ENCODE results near the gene CFHR4. TPM values are rescaled to one million over a fixed set of nuclear protein-coding genes. Genes with fewer than 3 reads are reported as not detected.
"Not testable (repeated sequence)": the region's sequence is repeated elsewhere in the genome, so short reads cannot be mapped to it uniquely, and the experiment has no call there.

The CFHR4 gene
- total RNA-seq, 1 donor from 2014 or later: not detected

DNA sequence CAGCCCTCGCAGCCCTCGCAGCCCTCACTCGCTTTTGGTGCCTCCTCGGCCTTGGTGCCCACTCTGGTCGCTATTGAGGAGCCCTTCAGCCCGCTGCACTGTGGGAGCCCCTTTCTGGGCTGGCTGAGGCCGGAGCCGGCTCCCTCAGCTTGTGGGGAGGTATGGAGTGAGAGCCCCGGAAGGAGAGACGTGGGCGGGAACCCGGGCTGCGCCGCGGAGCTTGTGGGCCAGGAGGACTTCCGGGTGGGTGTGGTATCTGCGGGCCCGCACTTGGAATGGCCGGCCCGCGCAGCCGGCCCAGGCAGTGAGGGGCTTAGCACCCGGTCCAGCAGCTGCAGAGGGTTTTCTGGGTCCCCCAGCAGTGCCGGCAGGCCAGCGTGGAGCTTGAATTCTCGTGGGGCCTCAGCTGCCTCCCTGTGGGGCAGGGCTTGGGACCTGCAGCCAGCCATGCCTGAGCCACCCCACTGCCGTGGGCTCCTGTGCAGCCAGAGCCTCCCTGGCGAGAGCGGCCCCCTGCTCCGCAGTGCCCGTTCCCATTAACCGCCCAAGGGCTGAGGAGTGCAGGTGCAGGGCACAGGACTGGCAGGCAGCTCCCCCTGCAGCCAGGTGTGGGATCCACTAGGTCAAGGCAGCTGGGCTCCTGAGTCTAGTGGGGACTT, 45.8 kb downstream of the CFHR4 start:
- no peaks in the 10 kb centered on the region for H3K4me1 Mint-ChIP-seq (ENCODE audit: low read depth, unreplicated experiment)
- TF ChIP-seq, protein P1, sequence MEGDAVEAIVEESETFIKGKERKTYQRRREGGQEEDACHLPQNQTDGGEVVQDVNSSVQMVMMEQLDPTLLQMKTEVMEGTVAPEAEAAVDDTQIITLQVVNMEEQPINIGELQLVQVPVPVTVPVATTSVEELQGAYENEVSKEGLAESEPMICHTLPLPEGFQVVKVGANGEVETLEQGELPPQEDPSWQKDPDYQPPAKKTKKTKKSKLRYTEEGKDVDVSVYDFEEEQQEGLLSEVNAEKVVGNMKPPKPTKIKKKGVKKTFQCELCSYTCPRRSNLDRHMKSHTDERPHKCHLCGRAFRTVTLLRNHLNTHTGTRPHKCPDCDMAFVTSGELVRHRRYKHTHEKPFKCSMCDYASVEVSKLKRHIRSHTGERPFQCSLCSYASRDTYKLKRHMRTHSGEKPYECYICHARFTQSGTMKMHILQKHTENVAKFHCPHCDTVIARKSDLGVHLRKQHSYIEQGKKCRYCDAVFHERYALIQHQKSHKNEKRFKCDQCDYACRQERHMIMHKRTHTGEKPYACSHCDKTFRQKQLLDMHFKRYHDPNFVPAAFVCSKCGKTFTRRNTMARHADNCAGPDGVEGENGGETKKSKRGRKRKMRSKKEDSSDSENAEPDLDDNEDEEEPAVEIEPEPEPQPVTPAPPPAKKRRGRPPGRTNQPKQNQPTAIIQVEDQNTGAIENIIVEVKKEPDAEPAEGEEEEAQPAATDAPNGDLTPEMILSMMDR (IDR thresholded peaks at IDR 0.05; ENCODE audit: partially characterized antibody, unreplicated experiment): no peak
- H3K27me3 Mint-ChIP-seq (ENCODE audit: unreplicated experiment): no peaks in the 10 kb centered on the region
- DNase-seq: no peak
- no peak overlapping the region for H3K27ac Mint-ChIP-seq (ENCODE audit: unreplicated experiment)
- H3K9me3 Mint-ChIP-seq (ENCODE audit: unreplicated experiment): no peaks in the 10 kb centered on the region
- no peak overlapping the region for H3K4me3 Mint-ChIP-seq (ENCODE audit: unreplicated experiment)
- H3K36me3 Mint-ChIP-seq (ENCODE audit: unreplicated experiment): no peaks in the 10 kb centered on the region

DNA sequence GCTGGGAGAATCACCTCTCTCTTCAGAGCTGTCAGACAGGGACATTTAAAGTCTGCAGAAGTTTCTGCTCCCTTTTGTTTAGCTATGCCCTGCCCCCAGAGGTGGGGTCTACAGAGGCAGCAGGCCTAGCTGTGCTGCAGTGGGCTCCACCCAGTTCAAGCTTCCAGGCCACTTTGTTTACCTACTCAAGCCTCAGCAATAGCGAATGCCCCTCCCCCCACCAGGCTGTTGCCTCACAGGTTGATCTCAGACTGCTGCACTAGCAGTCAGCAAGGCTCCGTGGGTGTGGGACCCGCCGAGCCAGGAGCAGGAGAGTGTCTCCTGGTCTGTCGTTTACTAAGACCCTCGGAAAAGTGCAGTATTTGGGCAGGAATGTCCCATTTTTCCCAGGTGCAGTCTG, 53.6 kb downstream of the CFHR4 start:
- H3K4me3 Mint-ChIP-seq (ENCODE audit: unreplicated experiment); H3K36me3 Mint-ChIP-seq (ENCODE audit: unreplicated experiment); H3K4me1 Mint-ChIP-seq (ENCODE audit: low read depth, unreplicated experiment); DNase-seq; H3K27ac Mint-ChIP-seq (ENCODE audit: unreplicated experiment); H3K9me3 Mint-ChIP-seq (ENCODE audit: unreplicated experiment); H3K27me3 Mint-ChIP-seq (ENCODE audit: unreplicated experiment): not testable (repeated sequence)

DNA sequence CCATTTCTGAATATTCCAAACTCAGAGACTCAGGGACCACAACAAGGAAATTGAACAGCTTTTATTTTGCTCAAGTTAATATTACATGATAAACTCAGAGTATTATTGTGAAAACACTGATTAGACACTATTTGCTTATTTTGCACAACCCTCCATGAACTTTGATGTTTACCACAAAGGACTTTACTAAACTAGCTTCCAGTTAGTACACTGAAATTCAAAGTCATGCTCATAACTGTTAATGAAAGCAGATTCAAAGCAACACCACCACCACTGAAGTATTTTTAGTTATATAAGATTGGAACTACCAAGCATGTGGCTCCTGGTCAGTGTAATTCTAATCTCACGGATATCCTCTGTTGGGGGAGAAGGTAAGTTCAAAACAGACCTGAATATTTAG, 55.7 kb downstream of the CFHR4 start, which contains the start of gene CFHR2:
Gene CFHR2 (plus strand): TSS at position 171 of the 400 bp plus-strand sequence. CDS start 143 bp downstream, at position 314.
- not testable (repeated sequence) for H3K9me3 Mint-ChIP-seq (ENCODE audit: unreplicated experiment); H3K27me3 Mint-ChIP-seq (ENCODE audit: unreplicated experiment); H3K4me1 Mint-ChIP-seq (ENCODE audit: low read depth, unreplicated experiment); H3K36me3 Mint-ChIP-seq (ENCODE audit: unreplicated experiment); H3K27ac Mint-ChIP-seq (ENCODE audit: unreplicated experiment); H3K4me3 Mint-ChIP-seq (ENCODE audit: unreplicated experiment); DNase-seq

DNA sequence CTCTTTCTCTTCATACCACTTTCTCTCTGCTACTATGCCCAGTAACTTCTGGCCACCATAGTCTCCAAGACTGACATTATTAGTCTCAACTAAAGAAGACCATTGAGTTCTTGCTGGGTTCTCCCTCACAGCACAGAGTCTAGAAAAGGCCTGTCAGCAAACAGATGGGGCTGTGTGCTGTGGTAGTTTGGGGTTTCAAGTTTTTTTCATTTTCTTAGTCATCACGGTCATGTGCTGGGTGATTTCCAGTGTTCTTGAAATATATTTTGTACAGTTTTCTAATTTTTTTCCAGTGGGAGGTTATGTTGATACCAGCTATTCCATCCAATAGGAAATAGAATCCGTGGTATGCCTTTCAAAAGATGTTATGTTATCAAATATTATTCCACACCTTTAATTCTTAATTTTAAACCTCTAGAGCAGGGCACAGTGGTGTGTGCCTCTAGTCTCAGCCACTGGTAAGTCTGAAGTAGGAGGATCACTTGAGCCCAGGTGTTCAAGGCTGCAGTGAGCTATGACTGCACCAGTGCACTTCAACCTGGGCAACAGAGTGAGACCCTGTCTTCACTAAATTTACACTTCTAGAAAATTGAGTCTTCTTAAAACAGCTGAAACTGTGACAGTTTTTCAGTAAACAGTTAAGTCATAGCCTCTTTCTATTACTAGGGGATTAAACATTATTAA, 64.0 kb downstream of the CFHR4 start:
- DNase-seq: no peak
- H3K27ac Mint-ChIP-seq (ENCODE audit: unreplicated experiment): no peak overlapping the region
- H3K4me3 Mint-ChIP-seq (ENCODE audit: unreplicated experiment): no peak overlapping the region
- no peaks in the 10 kb centered on the region for H3K9me3 Mint-ChIP-seq (ENCODE audit: unreplicated experiment)
- H3K36me3 Mint-ChIP-seq (ENCODE audit: unreplicated experiment): no peaks in the 10 kb centered on the region
- no peaks in the 10 kb centered on the region for H3K4me1 Mint-ChIP-seq (ENCODE audit: low read depth, unreplicated experiment)
- TF ChIP-seq, protein P1 (IDR thresholded peaks at IDR 0.05; ENCODE audit: partially characterized antibody, unreplicated experiment): no peak
- H3K27me3 Mint-ChIP-seq (ENCODE audit: unreplicated experiment): no peaks in the 10 kb centered on the region

DNA sequence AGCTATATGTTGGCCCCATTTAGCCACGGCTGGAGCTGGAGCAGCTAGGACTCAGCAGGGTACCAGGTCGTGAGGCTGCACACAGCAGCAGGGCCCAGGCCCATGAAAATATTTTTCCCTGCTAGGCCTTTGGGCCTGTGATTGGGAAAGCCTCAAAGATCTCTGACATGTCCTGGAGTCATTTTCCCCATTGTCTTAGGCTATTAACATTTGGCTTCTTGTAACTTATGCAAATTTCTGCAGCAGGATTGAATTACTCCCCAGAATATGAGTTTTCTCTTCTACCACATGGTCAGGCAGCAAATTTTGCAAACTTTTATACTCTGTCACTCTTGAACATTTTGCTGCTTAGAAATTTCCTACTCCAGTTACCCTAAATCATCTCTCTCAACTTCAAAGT, 66.9 kb downstream of the CFHR4 start:
- Mint-ChIP-seq H3K36me3 (ENCODE audit: unreplicated experiment) (no peaks in the 10 kb centered on the region), H3K4me3 (ENCODE audit: unreplicated experiment) (no peak overlapping the region), H3K4me1 (ENCODE audit: low read depth, unreplicated experiment) (no peaks in the 10 kb centered on the region), H3K9me3 (ENCODE audit: unreplicated experiment) (no peaks in the 10 kb centered on the region), H3K27ac (ENCODE audit: unreplicated experiment) (no peak overlapping the region), H3K27me3 (ENCODE audit: unreplicated experiment) (no peaks in the 10 kb centered on the region)
- DNase-seq: no peak
- TF ChIP-seq, protein P1 (IDR thresholded peaks at IDR 0.05; ENCODE audit: partially characterized antibody, unreplicated experiment): no peak

DNA sequence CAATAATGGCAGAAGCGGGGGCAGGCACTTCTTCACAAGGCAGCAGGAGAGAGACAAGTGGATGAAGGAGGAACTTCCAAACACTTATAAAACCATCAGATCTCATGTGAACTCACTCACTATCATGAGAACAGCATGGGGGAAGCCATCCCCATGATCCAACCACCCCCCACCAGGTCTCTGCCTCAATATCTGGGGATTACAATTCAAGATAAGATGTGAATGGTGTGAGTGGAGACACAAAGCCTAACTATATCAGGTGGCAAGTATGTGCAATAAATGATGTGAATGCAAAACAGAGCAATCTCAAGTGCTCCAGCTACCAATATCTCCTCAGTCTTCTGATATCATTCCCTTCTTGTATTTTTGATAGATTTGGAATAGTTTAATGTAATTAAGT, 68.1 kb downstream of the CFHR4 start:
- Mint-ChIP-seq H3K4me1 (ENCODE audit: low read depth, unreplicated experiment) (no peaks in the 10 kb centered on the region), H3K9me3 (ENCODE audit: unreplicated experiment) (no peaks in the 10 kb centered on the region), H3K4me3 (ENCODE audit: unreplicated experiment) (no peak overlapping the region), H3K27me3 (ENCODE audit: unreplicated experiment) (no peaks in the 10 kb centered on the region), H3K27ac (ENCODE audit: unreplicated experiment) (no peak overlapping the region), H3K36me3 (ENCODE audit: unreplicated experiment) (no peaks in the 10 kb centered on the region)
- TF ChIP-seq, protein P1 (IDR thresholded peaks at IDR 0.05; ENCODE audit: partially characterized antibody, unreplicated experiment): no peak
- no peak for DNase-seq
